ENCODE data around the gene BSN. TPM values are rescaled to one million over a fixed set of nuclear protein-coding genes. Genes with fewer than 3 reads are reported as not detected.

The BSN gene
- total and polyA plus RNA-seq, 11 donors = 0.12 to 1.6 (median 0.75) TPM

DNA sequence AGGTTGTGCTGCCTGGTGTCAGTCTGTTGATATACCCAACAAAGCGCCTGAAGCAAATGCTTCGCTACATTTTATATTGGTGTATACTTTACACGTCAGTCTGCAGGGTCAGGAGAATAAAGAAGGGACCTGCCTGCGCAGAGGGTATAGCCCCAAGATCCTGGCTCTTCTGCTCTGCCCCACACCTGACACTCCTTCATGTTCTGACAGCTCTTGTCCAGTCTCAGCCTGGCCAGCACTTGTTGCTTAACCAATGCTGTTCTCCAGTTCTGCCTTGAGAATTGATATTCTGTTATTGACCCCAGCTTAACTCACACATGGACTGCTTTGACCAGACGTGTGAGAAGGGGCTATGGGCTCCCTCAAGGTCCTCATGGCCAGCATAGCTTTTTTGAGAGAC is 35.8 kb upstream of the BSN start:
- Histone ChIP-seq H3K9me3 (no peaks in the 10 kb centered on the region), H3K4me1 (peaks cover 3 to 56% (median 20%) of the 10 kb centered on the region in 12 donors), H3K27me3 (no peaks in the 10 kb centered on the region), H3K27ac (no peak overlapping the region), H3K4me3 (no peak overlapping the region), H3K36me3 (peaks cover 0 to 48% (median 29%) of the 10 kb centered on the region in 9 donors)
- whole genome bisulfite sequencing, 4 donors = 79 to 92% (median 90%) methylated on average over 5 of the region's 5 CpGs
- DNase-seq (no peak), ATAC-seq (peak in 2 of 4 donors; percentile 6 to 9)
- intact Hi-C loops (cut with DNase I) = no loop called here
- TF ChIP-seq, protein P1, sequence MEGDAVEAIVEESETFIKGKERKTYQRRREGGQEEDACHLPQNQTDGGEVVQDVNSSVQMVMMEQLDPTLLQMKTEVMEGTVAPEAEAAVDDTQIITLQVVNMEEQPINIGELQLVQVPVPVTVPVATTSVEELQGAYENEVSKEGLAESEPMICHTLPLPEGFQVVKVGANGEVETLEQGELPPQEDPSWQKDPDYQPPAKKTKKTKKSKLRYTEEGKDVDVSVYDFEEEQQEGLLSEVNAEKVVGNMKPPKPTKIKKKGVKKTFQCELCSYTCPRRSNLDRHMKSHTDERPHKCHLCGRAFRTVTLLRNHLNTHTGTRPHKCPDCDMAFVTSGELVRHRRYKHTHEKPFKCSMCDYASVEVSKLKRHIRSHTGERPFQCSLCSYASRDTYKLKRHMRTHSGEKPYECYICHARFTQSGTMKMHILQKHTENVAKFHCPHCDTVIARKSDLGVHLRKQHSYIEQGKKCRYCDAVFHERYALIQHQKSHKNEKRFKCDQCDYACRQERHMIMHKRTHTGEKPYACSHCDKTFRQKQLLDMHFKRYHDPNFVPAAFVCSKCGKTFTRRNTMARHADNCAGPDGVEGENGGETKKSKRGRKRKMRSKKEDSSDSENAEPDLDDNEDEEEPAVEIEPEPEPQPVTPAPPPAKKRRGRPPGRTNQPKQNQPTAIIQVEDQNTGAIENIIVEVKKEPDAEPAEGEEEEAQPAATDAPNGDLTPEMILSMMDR (IDR thresholded peaks at IDR 0.05) = no peak
- no peak for TF ChIP-seq POLR2A (IDR thresholded peaks at IDR 0.05)

DNA sequence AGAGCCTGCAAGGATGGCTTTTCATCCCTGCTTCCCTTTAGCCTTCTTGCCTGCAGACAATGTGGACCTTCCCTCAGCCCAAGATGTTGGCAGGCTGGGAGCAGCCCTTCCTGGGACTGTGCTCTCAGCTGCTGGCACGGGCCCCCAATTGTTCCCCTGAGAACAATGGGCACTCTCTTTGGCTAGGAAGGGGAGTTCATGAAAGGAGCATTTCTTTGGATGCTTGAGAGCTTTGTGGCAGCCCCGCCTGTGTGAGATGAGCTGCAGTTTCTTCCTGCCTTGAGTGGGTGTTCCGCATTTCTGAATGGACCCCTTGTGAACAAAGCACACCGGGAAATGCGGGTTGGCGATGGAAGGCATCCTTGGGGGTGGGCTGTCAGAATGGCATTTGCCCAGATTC is 35.0 kb upstream of the BSN start:
- H3K4me1 ChIP-seq = peaks cover 3 to 59% (median 17%) of the 10 kb centered on the region in 12 donors
- peak in 2 of 4 donors; percentile 6 to 19 for ATAC-seq
- H3K36me3 ChIP-seq = peaks cover 0 to 45% (median 23%) of the 10 kb centered on the region in 9 donors
- DNase-seq = no peak
- TF ChIP-seq, protein P1 (IDR thresholded peaks at IDR 0.05) = no peak
- no peak for TF ChIP-seq POLR2A (IDR thresholded peaks at IDR 0.05)
- H3K27me3 ChIP-seq = no peaks in the 10 kb centered on the region
- no peaks in the 10 kb centered on the region for H3K9me3 ChIP-seq
- peak overlapping the region in 1 of 12 donors; percentile 14 for H3K27ac ChIP-seq
- no peak overlapping the region for H3K4me3 ChIP-seq
- WGBS, 4 donors = 66 to 73% (median 67%) methylated on average over 6 of the region's 6 CpGs
- intact Hi-C loops (cut with DNase I) = no loop called here

DNA sequence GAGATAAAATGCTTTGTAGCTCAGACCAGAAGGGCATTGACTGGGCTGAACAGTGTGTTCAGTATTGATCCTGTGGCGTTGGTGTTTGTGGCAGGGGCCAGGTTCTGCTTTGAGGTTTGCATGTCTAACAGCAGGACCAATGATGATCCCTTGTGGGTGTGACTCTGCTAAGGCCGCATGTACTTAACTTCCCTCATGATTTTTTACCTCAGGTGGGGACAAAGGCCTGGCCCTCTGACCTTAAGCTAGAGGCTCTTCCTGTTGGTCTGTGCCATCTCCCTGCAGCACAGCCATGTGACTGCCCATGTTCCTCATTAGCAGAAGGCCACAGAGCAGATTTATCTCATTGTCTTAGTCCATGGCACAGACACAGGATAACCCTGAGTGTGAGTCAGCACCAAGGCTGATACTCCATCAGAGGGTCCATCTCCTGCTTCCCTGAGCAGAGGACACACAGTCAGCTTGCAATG is 34.3 kb upstream of the BSN start:
- Histone ChIP-seq H3K36me3 (peaks cover 0 to 46% (median 21%) of the 10 kb centered on the region in 9 donors), H3K27me3 (no peaks in the 10 kb centered on the region), H3K27ac (peak overlapping the region in 1 of 12 donors; percentile 14), H3K4me1 (peaks cover 3 to 59% (median 17%) of the 10 kb centered on the region in 12 donors), H3K9me3 (no peaks in the 10 kb centered on the region), H3K4me3 (no peak overlapping the region)
- DNase-seq (no peak), ATAC-seq (no peak)
- WGBS, 4 donors = 71 to 79% (median 76%) methylated on average over 2 of the region's 2 CpGs
- TF ChIP-seq, protein P1 (IDR thresholded peaks at IDR 0.05) = no peak
- no peak for TF ChIP-seq POLR2A (IDR thresholded peaks at IDR 0.05)
- intact Hi-C loops (cut with DNase I) = loop anchor here in 1 of 10 donors (10.0 kb wide), 2 partner anchors 45 to 525 kb away; partner anchors contain the start of gene DAG1

DNA sequence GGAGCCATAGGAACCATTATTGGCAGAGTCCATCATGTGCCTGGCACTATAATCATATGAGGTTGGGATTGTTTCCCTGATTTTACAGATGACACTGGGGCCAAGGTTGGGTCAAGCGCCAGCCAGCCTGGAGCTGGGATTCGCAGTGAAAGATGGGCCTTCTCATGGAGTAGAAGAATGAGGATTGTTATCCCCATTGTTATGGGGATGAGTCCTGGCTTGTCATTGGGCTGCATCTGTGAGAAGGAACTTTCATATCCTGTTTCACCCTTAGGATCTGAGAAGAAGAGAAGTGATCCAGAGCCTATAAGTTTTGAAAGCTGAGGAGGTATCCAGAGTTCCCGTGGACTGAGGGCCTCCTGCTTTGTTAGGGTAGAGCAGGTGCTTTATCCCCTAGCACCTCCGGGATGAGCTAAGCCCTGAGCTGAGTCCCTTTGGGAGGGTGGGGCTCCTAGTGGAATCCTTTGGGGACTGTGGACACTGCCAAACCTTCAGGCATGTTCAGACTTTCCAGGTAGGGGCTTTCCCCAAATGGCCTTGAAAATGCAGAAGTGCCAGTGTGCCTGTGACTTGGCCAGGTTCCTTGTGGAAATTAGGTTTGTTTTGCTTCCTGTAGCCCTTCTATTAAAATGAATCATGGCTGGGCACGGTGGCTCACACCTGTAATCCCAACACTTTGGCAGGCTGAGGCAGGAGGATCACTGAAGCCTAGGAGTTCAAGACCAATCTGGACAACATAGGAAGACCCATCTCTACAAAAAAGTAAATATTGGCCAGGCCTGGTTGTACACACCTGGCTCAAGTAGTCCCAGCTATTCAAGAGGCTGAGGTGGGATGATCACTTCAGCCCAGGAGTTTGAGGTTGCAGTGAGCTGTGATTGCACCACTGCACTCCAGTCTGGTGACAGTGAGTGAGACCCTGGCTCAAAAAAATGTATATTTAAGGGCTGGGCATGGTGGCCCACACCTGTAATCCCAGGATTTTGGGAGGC is 30.2 kb upstream of the BSN start:
- ATAC-seq (no peak), DNase-seq (no peak)
- TF ChIP-seq, protein P1 (IDR thresholded peaks at IDR 0.05) = no peak
- no peak for TF ChIP-seq POLR2A (IDR thresholded peaks at IDR 0.05)
- H3K9me3 ChIP-seq = no peaks in the 10 kb centered on the region
- peaks cover 0 to 16% (median 10%) of the 10 kb centered on the region in 9 donors for H3K36me3 ChIP-seq
- H3K4me3 ChIP-seq = no peak overlapping the region
- peak overlapping the region in 1 of 12 donors; percentile 16 for H3K27ac ChIP-seq
- WGBS, 4 donors = 83 to 94% (median 87%) methylated on average over 5 of the region's 5 CpGs
- intact Hi-C loops (cut with DNase I) = loop anchor here in 1 of 10 donors (10.0 kb wide), 2 partner anchors 49 to 521 kb away; partner anchors contain the start of gene DAG1
- H3K4me1 ChIP-seq = peaks cover 0 to 28% (median 12%) of the 10 kb centered on the region in 12 donors
- no peaks in the 10 kb centered on the region for H3K27me3 ChIP-seq

Measured in heart left ventricle (tissue), 16 donors.